A549 (cell line): ENCODE results near the gene WDFY1. TPM values are rescaled to one million over a fixed set of nuclear protein-coding genes. Genes with fewer than 3 reads are reported as not detected.

ENCODE experiments used
- BHLHE40 ChIP-seq: IDR thresholded peaks from 2 replicates; pipeline ENCODE4 v1.6.1; 2012; ENCODE audit warnings: low read depth, low read length, inconsistent platforms
- CBX2 ChIP-seq: fragments of 200-600 bp; sonication (generic); IDR thresholded peaks from 2 replicates; pipeline ENCODE4 v1.6.1; 2016; ENCODE audit warnings: low read depth, mild to moderate bottlenecking, borderline replicate concordance
- ELK1 ChIP-seq: fragments of 150-350 bp; IDR thresholded peaks from 2 replicates; pipeline ENCODE4 v1.6.1; 2014; ENCODE audit warnings: low read depth, mild to moderate bottlenecking, low read length
- ESRRA ChIP-seq: fragments of 150-350 bp; IDR thresholded peaks from 2 replicates; pipeline ENCODE4 v1.6.1; 2014; ENCODE audit warnings: mild to moderate bottlenecking, low read length, borderline replicate concordance
- FOSB ChIP-seq: fragments of 250-450 bp; sonication (Bioruptor Pico); IDR thresholded peaks from 2 replicates; pipeline ENCODE4 v1.5.0; 2020; ENCODE audit warnings: mild to moderate bottlenecking, moderate library complexity
- HDAC2 ChIP-seq: fragments of 200-600 bp; sonication (generic); IDR thresholded peaks from 2 replicates; pipeline ENCODE4 v1.6.1; 2016
- HES2 ChIP-seq: fragments of >200 bp; sonication (Bioruptor Twin); formaldehyde crosslinking; IDR thresholded peaks from 2 replicates; pipeline ENCODE4 v1.6.1; 2016
- HEYL ChIP-seq: fragments of 250-450 bp; sonication (Bioruptor Pico); IDR thresholded peaks from 2 replicates; pipeline ENCODE4 v1.8.0; 2021; ENCODE audit warnings: mild to moderate bottlenecking, moderate library complexity
- HOXB13 ChIP-seq: fragments of 250-450 bp; sonication (Bioruptor Pico); IDR thresholded peaks from 2 replicates; pipeline ENCODE4 v1.5.0; 2020; ENCODE audit warnings: low read depth, mild to moderate bottlenecking, moderate library complexity
- HOXB5 ChIP-seq: fragments of 250-450 bp; sonication (Bioruptor Pico); IDR thresholded peaks from 2 replicates; pipeline ENCODE4 v1.5.0; 2020; ENCODE audit warnings: mild to moderate bottlenecking, moderate library complexity
- JUN ChIP-seq, 2 experiments: fragments of >200 bp; sonication (Bioruptor Twin); formaldehyde crosslinking; IDR thresholded peaks; 2 replicates in 1 of 2; 3 replicates in 1 of 2; pipeline ENCODE4 v1.6.1; 2016 to 2017
- KDM1A ChIP-seq: fragments of 200-600 bp; sonication (generic); IDR thresholded peaks from 2 replicates; pipeline ENCODE4 v1.6.1; 2016; ENCODE audit warnings: low read depth, mild to moderate bottlenecking
- MAFK ChIP-seq: fragments of 450-650 bp; IDR thresholded peaks from 2 replicates; pipeline ENCODE4 v1.6.1; 2014; ENCODE audit not compliant: partially characterized antibody
- PHF8 ChIP-seq: fragments of 200-600 bp; sonication (generic); IDR thresholded peaks from 2 replicates; pipeline ENCODE4 v1.6.1; 2016; ENCODE audit warnings: low read depth, mild to moderate bottlenecking, antibody characterized with exemption, moderate library complexity, borderline replicate concordance
- SMC3 ChIP-seq: fragments of >200 bp; sonication (Bioruptor Twin); formaldehyde crosslinking; IDR thresholded peaks from 3 replicates; pipeline ENCODE4 v1.6.1; 2018; ENCODE audit warnings: inconsistent platforms
- SREBF2 ChIP-seq: fragments of 450-650 bp; IDR thresholded peaks from 2 replicates; pipeline ENCODE4 v1.6.1; 2014; ENCODE audit warnings: mild to moderate bottlenecking, moderate library complexity
- TP53 ChIP-seq: fragments of 250-450 bp; sonication (Bioruptor Pico); IDR thresholded peaks from 2 replicates; pipeline ENCODE4 v1.5.0; 2021; ENCODE audit warnings: mild to moderate bottlenecking, moderate library complexity
- ZFP36 ChIP-seq: fragments of 450-650 bp; IDR thresholded peaks from 2 replicates; pipeline ENCODE4 v1.6.1; 2014; ENCODE audit warnings: borderline replicate concordance; ENCODE audit not compliant: partially characterized antibody
- polyA plus RNA-seq, 4 experiments: library from polyadenylated mRNA; depleted of rRNA in 3 of 4; stranded (reverse); fragments of >200 nt; fragmentation: RNase III in 1 of 4; extraction: RNeasy Plus Mini Kit Qiagen cat#74134 plus additional on column Dnase treatment in 1 of 4; gene quantifications; 2 replicates in 3 of 4; 3 replicates in 1 of 4; pipeline ENCODE4 v1.2.3, GENCODE V29; 2011 to 2017
- TF ChIP-seq, protein P1 (sequence below): fragments of >200 bp; sonication (Bioruptor Twin); formaldehyde crosslinking; IDR thresholded peaks from 3 replicates; pipeline ENCODE4 v1.5.1; 2016
- TF ChIP-seq, protein P2 (sequence below): IDR thresholded peaks from 2 replicates; pipeline ENCODE4 v1.6.1; 2012; ENCODE audit warnings: low read depth, borderline replicate concordance
- TF ChIP-seq, protein P3 (sequence below): fragments of 200-600 bp; sonication (generic); IDR thresholded peaks from 2 replicates; pipeline ENCODE4 v1.6.1; 2016; ENCODE audit warnings: antibody characterized with exemption, mild to moderate bottlenecking, moderate library complexity

The WDFY1 gene
- polyA plus RNA-seq, 2 of the 4 experiments (the other 2 are of a cell fraction), result 38.7 to 70.8 TPM

- TF ChIP-seq SREBF2 (no peak), PHF8 (no peak), HDAC2 (no peak), JUN (IDR thresholded peaks at IDR 0.05) (peak; percentile 83 to 94; a peak in 4 of 5 replicates), HEYL (CRISPR knock-in tag) (no peak), KDM1A (no peak), CBX2 (no peak), FOSB (no peak), ELK1 (no peak), TP53 (CRISPR knock-in tag) (no peak), SMC3 (peak; percentile 32), ESRRA (no peak), HOXB13 (CRISPR knock-in tag) (no peak), HOXB5 (CRISPR knock-in tag) (peak; percentile 67; the same call in 1 of the 2 replicates), BHLHE40 (no peak), ZFP36 (no peak), MAFK (peak; percentile 99), HES2 (no peak)
- TF ChIP-seq, protein P1, sequence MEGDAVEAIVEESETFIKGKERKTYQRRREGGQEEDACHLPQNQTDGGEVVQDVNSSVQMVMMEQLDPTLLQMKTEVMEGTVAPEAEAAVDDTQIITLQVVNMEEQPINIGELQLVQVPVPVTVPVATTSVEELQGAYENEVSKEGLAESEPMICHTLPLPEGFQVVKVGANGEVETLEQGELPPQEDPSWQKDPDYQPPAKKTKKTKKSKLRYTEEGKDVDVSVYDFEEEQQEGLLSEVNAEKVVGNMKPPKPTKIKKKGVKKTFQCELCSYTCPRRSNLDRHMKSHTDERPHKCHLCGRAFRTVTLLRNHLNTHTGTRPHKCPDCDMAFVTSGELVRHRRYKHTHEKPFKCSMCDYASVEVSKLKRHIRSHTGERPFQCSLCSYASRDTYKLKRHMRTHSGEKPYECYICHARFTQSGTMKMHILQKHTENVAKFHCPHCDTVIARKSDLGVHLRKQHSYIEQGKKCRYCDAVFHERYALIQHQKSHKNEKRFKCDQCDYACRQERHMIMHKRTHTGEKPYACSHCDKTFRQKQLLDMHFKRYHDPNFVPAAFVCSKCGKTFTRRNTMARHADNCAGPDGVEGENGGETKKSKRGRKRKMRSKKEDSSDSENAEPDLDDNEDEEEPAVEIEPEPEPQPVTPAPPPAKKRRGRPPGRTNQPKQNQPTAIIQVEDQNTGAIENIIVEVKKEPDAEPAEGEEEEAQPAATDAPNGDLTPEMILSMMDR, result peak; percentile 16; the same call in 1 of the 3 replicates
- TF ChIP-seq, protein P2, sequence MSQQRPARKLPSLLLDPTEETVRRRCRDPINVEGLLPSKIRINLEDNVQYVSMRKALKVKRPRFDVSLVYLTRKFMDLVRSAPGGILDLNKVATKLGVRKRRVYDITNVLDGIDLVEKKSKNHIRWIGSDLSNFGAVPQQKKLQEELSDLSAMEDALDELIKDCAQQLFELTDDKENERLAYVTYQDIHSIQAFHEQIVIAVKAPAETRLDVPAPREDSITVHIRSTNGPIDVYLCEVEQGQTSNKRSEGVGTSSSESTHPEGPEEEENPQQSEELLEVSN, result peak; percentile 38; the same call in 1 of the 2 replicates
- TF ChIP-seq, protein P3, sequence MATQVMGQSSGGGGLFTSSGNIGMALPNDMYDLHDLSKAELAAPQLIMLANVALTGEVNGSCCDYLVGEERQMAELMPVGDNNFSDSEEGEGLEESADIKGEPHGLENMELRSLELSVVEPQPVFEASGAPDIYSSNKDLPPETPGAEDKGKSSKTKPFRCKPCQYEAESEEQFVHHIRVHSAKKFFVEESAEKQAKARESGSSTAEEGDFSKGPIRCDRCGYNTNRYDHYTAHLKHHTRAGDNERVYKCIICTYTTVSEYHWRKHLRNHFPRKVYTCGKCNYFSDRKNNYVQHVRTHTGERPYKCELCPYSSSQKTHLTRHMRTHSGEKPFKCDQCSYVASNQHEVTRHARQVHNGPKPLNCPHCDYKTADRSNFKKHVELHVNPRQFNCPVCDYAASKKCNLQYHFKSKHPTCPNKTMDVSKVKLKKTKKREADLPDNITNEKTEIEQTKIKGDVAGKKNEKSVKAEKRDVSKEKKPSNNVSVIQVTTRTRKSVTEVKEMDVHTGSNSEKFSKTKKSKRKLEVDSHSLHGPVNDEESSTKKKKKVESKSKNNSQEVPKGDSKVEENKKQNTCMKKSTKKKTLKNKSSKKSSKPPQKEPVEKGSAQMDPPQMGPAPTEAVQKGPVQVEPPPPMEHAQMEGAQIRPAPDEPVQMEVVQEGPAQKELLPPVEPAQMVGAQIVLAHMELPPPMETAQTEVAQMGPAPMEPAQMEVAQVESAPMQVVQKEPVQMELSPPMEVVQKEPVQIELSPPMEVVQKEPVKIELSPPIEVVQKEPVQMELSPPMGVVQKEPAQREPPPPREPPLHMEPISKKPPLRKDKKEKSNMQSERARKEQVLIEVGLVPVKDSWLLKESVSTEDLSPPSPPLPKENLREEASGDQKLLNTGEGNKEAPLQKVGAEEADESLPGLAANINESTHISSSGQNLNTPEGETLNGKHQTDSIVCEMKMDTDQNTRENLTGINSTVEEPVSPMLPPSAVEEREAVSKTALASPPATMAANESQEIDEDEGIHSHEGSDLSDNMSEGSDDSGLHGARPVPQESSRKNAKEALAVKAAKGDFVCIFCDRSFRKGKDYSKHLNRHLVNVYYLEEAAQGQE, result no peak
Measured at GRCh38 chr2:223860809-223861738, 84.1 kb downstream of the WDFY1 start (continued).
